HS-27A (cell line): Measurements from ENCODE around the gene FIBIN.

Source experiments
- DNase-seq: peaks from one replicate; pipeline ENCODE4 v3.0.0-alpha.2; 2012; ENCODE audit warnings: low read depth, missing footprints

Gene FIBIN

DNA sequence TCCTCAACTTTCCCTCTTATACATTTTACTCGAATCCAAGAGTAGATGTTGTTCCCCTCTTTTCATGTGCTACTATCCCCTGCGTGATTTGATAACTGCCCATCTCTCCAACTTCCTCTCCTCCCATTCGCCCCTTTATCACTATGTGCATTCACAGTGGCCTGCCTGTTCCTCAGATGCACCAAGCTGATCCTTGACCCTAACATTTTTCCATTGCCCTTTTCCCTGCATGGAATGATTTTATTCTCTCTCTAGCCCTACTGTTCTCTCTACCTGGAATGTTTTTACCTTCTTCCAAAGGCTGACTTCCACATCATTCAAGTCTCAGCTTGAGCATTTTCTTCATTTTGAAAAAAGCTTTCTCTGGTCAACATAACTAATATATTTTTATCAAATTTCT, 31.0 kb downstream of the FIBIN start:
- no peak for DNase-seq

- no peak for DNase-seq
These were observed 31.5 kb downstream of the FIBIN start for GRCh38 chr11:27025312-27025955.

GRCh38 chr11:27025957-27026733, 32.2 kb downstream of the FIBIN start:
- no peak for DNase-seq

DNA sequence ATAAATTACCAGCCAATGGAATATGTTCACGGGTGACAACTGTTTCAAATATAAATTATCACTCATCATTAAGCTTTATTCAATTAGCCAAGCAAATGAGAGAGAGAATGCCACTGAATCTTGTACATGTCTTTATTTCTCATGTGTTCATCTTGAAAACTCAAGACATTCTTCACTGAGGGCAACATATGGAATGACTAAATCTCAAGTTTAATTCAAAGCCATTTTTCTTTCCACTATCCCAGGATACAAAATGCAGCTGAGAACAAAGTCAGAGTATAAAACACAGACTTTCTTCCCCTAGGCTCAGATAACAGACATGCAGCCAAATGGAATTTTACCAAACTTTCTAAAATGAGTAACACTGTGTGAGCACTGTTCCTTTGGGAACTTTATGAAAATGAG, 34.7 kb downstream of the FIBIN start:
- no peak for DNase-seq

DNA sequence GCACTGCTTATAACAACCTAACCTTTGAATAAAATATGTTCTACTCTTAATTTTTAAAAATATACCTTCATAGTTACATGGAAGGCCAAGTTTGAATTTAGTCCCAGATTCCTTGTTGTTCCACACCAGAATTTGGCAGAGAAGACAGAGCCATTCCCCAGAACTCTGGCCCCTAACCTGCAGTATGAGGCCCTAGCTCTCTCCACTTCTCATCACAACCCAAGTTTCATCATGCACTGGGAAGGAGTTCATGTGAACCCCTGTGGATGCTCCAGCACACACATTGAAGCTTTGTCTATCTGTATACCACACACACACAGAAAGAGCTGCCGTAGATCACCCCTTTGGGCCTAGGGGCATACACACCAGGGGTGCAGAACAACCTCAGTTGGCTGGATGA, 36.1 kb downstream of the FIBIN start:
- no peak for DNase-seq

DNA sequence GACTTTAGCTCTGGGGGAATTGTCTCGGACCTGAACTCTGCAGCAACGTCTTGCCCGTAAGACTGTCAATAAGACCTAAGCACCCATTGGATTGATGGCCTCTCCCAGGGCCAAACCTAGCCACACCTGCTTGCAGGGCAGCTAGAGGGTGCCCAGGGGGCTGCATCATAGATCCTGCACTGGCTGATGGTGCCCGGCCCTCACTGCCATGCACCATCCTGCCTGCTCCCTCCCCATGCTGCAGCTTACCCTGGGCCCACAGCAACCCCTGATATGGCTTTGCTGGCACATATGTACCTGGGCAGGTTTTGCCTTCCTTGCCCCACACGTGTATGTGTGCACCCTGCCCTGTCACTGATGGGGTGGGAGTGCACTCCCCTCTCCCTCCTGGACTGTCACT, 37.8 kb downstream of the FIBIN start:
- DNase-seq, result no peak

DNA sequence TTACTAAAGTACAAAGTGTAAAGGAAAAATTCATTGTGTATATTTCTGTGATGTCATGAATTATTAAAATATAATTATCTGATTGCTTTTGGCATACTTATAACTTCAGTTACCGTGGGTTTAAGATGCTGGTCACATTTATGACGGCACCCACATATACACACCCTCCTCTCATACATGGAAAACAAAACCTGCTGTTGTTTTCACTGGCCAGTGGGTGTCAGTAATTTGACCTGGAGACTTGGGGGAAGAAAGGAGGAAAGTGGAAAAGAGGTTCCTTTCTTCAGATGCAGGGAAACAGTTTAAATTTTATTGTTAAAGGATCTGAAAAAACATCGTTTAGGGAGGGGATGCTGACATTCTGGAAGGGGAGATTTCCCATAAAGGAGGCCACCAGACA, 46.0 kb downstream of the FIBIN start:
- no peak for DNase-seq

DNA sequence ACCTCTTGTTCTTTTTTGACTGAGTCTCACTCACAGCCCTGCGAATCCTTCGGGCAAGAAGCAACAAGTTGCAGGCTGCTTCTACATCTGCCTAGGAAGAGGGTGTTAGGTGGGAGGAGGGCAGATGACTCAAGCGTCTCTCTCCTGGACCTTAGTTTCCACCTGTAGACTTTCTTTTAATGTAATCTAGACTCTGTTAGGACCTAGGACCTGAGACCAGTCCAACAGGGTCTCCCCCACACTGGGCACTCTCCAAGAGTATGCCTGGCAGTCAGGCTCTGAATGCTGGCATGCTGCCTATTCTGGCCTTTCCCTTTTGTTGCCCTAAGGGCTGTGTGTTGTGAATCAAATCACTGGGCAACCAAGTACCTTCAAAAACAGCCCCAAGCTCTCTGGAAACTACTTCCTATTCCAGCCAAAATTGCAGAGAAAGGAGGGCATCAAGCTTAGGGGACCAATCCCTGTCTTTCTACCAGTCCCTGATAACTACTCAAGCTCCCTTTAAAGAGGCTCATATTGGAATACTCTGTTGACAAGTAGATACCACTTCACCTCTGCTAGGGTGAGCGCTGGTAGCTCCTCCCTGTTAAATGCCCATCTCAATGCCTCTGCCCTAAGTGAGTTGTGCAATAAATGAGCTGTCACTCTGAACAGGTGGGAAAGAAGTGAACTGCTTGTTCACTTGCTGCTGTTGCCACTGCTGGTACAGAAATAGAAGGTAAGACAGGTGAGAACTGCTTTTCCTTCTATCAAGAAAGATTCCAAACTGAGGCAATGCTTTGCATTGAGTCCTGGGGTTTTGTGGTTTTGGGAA, 46.6 kb downstream of the FIBIN start, which contains the start of gene BBOX1:
BBOX1 (plus strand) TSS at position 514 of the 814 bp plus-strand sequence. CDS start 14,616 bp downstream, outside the sequence.
- DNase-seq, result no peak

GRCh38 chr11:27041141-27041899, 47.4 kb downstream of the FIBIN start:
- DNase-seq, result no peak
